Testis (tissue), 3 donors: ENCODE results near the gene CTXND1. TPM values are rescaled to one million over a fixed set of nuclear protein-coding genes. Genes with fewer than 3 reads are reported as not detected.

ENCODE experiments used
- DNase-seq: peaks from one replicate; pipeline ENCODE4 v3.0.0-alpha.2; 2019
- H3K27ac ChIP-seq, 2 donors: fragments of 200-600 bp; sonication (generic); one replicate each; pipeline ENCODE4 v1.5.1; 2019
- H3K27me3 ChIP-seq: fragments of 200-600 bp; sonication (generic); one replicate; pipeline ENCODE4 v1.5.1; 2019
- H3K36me3 ChIP-seq: fragments of 200-600 bp; sonication (generic); one replicate; pipeline ENCODE4 v1.5.1; 2017; ENCODE audit warnings: low read depth; ENCODE audit errors: missing control alignments
- H3K4me1 ChIP-seq: fragments of 200-600 bp; sonication (generic); one replicate; pipeline ENCODE4 v1.5.1; 2019
- H3K4me3 ChIP-seq, 2 donors: fragments of 200-600 bp; sonication (generic); one replicate each; pipeline ENCODE4 v1.5.1; 2017 to 2019
- H3K9me3 ChIP-seq: fragments of 200-600 bp; sonication (generic); one replicate; pipeline ENCODE4 v1.5.1; 2017
- CTCF ChIP-seq, 3 experiments: fragments of 450-650 bp in 2 of 3; fragments of 200-600 bp in 1 of 3; sonication (generic) in 1 of 3; IDR thresholded peaks; one replicate each; pipeline ENCODE4 v1.5.1; 2016 to 2019; ENCODE audit warnings: antibody characterized with exemption in 3 of 3, mild to moderate bottlenecking in 2 of 3, moderate library complexity in 1 of 3
- POLR2A ChIP-seq: fragments of 450-650 bp; IDR thresholded peaks from one replicate; pipeline ENCODE4 v1.6.1; 2017; ENCODE audit warnings: antibody characterized with exemption, mild to moderate bottlenecking, moderate library complexity
- WGBS, 2 donors: methylation state at CpG; one replicate each; pipeline ENCODE4 v1.1.5; 2018; 5-methylcytosine and 5-hydroxymethylcytosine counted together
- intact Hi-C: fragments of 100-400 bp; cut with DNase I; formaldehyde crosslinking; loops from one replicate; pipeline ENCODE4 v1.15.1; 2023; ENCODE audit warnings: low total_unique reads
- polyA plus RNA-seq: library from polyadenylated mRNA; stranded (reverse); fragments of 350-450 nt; fragmentation: Illumina TruSeq; extraction: RNeasy Lipid Tissue Mini Kit (QIAGEN cat#74804); gene quantifications from one replicate; pipeline ENCODE4 v1.2.3, GENCODE V29; 2014; ENCODE audit warnings: low read depth, low replicate concordance; ENCODE audit not compliant: insufficient read depth
- total RNA-seq, 2 donors: library from RNA; depleted of rRNA; stranded (reverse); fragments of >200 nt; gene quantifications; one replicate each; pipeline ENCODE4 v1.2.3, GENCODE V29; 2016

Gene CTXND1
- total and polyA plus RNA-seq, 3 donors from 2014 or later = 0.06 to 1.6 TPM; not detected in 1

GRCh38 chr15:80201256-80202015 lies 50.6 kb downstream of the CTXND1 start:
- 78 to 82% methylated on average over 14 to 26 of the region's 26 CpGs for WGBS, 2 donors
- Histone ChIP-seq H3K9me3 (no peaks in the 10 kb centered on the region), H3K4me3 (no peak overlapping the region), H3K4me1 (no peaks in the 10 kb centered on the region), H3K27ac (no peak overlapping the region), H3K27me3 (no peaks in the 10 kb centered on the region), H3K36me3 (no peaks in the 10 kb centered on the region)
- no peak for DNase-seq
- no peak for TF ChIP-seq CTCF (IDR thresholded peaks at IDR 0.05)
- no peak for TF ChIP-seq POLR2A
- intact Hi-C loops = no loop called here

- no peaks in the 10 kb centered on the region for H3K4me1 ChIP-seq
- no peak for DNase-seq
- no peaks in the 10 kb centered on the region for H3K36me3 ChIP-seq
- 93 to 94% methylated on average over 3 of the region's 3 CpGs for WGBS, 2 donors
- H3K4me3 ChIP-seq = no peak overlapping the region
- H3K27me3 ChIP-seq = no peaks in the 10 kb centered on the region
- intact Hi-C loops = no loop called here
- TF ChIP-seq CTCF (IDR thresholded peaks at IDR 0.05) (no peak), POLR2A (no peak)
- no peaks in the 10 kb centered on the region for H3K9me3 ChIP-seq
- H3K27ac ChIP-seq = no peak overlapping the region
Observed at GRCh38 chr15:80199869-80200268, 52.1 kb downstream of the CTXND1 start.

- Histone ChIP-seq H3K4me1 (no peaks in the 10 kb centered on the region), H3K27ac (no peak overlapping the region), H3K9me3 (no peaks in the 10 kb centered on the region), H3K27me3 (no peaks in the 10 kb centered on the region), H3K36me3 (no peaks in the 10 kb centered on the region), H3K4me3 (no peak overlapping the region)
- intact Hi-C loops = no loop called here
- TF ChIP-seq CTCF (IDR thresholded peaks at IDR 0.05) (no peak), POLR2A (no peak)
- no peak for DNase-seq
- WGBS, 2 donors = 76 to 80% methylated on average over 2 of the region's 2 CpGs
Observed at GRCh38 chr15:80199366-80199765, 52.6 kb downstream of the CTXND1 start.

GRCh38 chr15:80194914-80195313 lies 57.1 kb downstream of the CTXND1 start:
- H3K9me3 ChIP-seq = no peaks in the 10 kb centered on the region
- H3K27me3 ChIP-seq = no peaks in the 10 kb centered on the region
- 87 to 100% methylated on average over 1 of the region's 1 CpG for WGBS, 2 donors
- H3K4me1 ChIP-seq = no peaks in the 10 kb centered on the region
- DNase-seq = no peak
- H3K36me3 ChIP-seq = no peaks in the 10 kb centered on the region
- H3K27ac ChIP-seq = no peak overlapping the region
- TF ChIP-seq POLR2A = no peak
- TF ChIP-seq CTCF (IDR thresholded peaks at IDR 0.05) = no peak
- no peak overlapping the region for H3K4me3 ChIP-seq
- intact Hi-C loops = no loop called here

- Histone ChIP-seq H3K27ac (no peak overlapping the region), H3K36me3 (no peaks in the 10 kb centered on the region), H3K4me1 (no peaks in the 10 kb centered on the region), H3K27me3 (no peaks in the 10 kb centered on the region), H3K4me3 (no peak overlapping the region), H3K9me3 (no peaks in the 10 kb centered on the region)
- intact Hi-C loops = no loop called here
- TF ChIP-seq POLR2A = no peak
- TF ChIP-seq CTCF (IDR thresholded peaks at IDR 0.05) = no peak
- 89 to 97% methylated on average over 1 of the region's 1 CpG for WGBS, 2 donors
- DNase-seq = no peak
Observed at GRCh38 chr15:80194186-80194585, 57.8 kb downstream of the CTXND1 start.
